Epithelial cell of esophagus (primary cell): ENCODE results near the gene TET3.
A peak's percentile ranks its signal among the peaks of the same experiment; 100 is the strongest.

Source experiments
- DNase-seq: peaks from one replicate; pipeline ENCODE4 v3.0.0; 2010; ENCODE audit warnings: low read depth
- H3K4me3 ChIP-seq: 2 replicates; pipeline ENCODE4 v1.5.1; 2011; ENCODE audit warnings: mild to moderate bottlenecking, low read length, control low read depth
- CTCF ChIP-seq: IDR thresholded peaks from 2 replicates; pipeline ENCODE4 v1.5.1; 2011; ENCODE audit warnings: low read depth, mild to moderate bottlenecking, low read length, control low read depth, inconsistent platforms; ENCODE audit not compliant: insufficient read depth; ENCODE audit errors: missing control alignments

The TET3 gene

GRCh38 chr2:73993376-73993775 is 8.7 kb downstream of the TET3 start:
- H3K4me3 ChIP-seq: no peak overlapping the region
- no peak for TF ChIP-seq CTCF
- DNase-seq: peak; percentile 59

- TF ChIP-seq CTCF: no peak
- no peak overlapping the region for H3K4me3 ChIP-seq
- DNase-seq: no peak
Measured at GRCh38 chr2:73993778-73994177, 9.1 kb downstream of the TET3 start.

- no peak overlapping the region for H3K4me3 ChIP-seq
- TF ChIP-seq CTCF: no peak
- no peak for DNase-seq
Measured at GRCh38 chr2:73994178-73994831, 9.6 kb downstream of the TET3 start.

GRCh38 chr2:73995810-73996209 is 11.1 kb downstream of the TET3 start:
- DNase-seq: no peak
- H3K4me3 ChIP-seq: no peak overlapping the region
- TF ChIP-seq CTCF: no peak

GRCh38 chr2:73997813-73998212 is 13.1 kb downstream of the TET3 start:
- no peak overlapping the region for H3K4me3 ChIP-seq
- no peak for TF ChIP-seq CTCF
- DNase-seq: no peak

GRCh38 chr2:73998451-73998850 is 13.7 kb downstream of the TET3 start:
- TF ChIP-seq CTCF: no peak
- H3K4me3 ChIP-seq: no peak overlapping the region
- DNase-seq: no peak

GRCh38 chr2:73998933-73999332 is 14.2 kb downstream of the TET3 start:
- no peak overlapping the region for H3K4me3 ChIP-seq
- DNase-seq: no peak
- no peak for TF ChIP-seq CTCF
